Measurements from ENCODE around the gene INSRR.

The INSRR gene

DNA sequence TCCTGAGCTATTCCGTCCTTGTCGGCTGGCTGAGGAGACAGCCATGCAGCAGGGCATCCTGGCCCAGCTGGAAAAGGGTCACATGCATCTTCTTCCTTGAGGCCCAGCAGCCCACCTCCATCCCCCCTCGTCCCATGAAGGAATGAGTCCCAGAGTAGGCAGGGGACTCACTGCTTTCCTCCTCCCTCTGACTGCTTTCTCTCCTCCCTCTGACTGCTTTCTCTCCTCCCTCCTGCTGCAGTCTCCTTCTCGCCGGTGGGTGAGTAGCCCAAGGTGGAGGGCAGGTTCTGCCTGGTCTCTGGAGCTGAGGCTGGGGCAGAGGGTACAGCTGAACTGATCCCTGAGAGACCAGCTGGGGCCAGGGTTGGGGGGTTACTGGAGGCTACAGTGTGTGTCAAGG lies 15.2 kb upstream of the INSRR start:
- DNase-seq: no peak

- no peak for DNase-seq
These were observed 14.7 kb upstream of the INSRR start for GRCh38 chr1:156873659-156874058.

DNA sequence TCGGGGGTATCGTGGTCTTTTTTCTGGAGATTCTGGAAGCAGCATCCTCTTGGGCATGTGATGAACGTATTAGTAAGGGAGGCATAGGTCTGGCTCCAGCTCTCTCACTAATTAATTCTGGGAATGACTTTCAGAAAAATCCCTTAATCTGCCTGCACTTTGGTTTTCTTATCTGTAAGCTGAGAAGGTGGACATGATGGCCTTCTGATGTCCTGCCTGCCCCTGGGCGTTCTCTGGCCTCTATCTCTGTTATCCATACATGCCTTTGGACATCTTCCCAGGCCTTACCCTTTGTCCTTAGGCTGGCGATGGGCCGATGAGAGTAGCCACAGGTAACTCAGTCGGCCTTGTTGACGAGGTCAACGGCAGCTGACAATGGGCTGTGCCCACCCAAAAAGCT lies 10.5 kb upstream of the INSRR start:
- no peak for DNase-seq

DNA sequence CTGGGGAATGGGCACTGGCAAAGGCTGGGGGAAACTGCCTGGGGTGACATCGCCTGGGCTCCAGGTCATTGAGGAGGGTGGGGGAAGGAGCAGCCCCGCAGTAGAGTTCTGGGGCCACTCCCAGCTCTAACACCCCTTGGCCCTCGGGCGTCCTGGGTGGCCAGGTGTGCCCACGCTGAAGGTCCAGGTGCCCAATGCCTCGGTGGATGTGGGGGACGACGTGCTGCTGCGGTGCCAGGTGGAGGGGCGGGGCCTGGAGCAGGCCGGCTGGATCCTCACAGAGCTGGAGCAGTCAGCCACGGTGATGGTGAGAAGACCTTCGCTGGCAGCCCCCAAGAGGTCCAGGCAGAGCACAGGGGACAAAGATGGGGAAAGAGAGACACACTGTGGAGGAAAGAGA lies 9.4 kb upstream of the INSRR start:
- DNase-seq: no peak

GRCh38 chr1:156866249-156866909 lies 7.5 kb upstream of the INSRR start:
- DNase-seq: no peak

DNA sequence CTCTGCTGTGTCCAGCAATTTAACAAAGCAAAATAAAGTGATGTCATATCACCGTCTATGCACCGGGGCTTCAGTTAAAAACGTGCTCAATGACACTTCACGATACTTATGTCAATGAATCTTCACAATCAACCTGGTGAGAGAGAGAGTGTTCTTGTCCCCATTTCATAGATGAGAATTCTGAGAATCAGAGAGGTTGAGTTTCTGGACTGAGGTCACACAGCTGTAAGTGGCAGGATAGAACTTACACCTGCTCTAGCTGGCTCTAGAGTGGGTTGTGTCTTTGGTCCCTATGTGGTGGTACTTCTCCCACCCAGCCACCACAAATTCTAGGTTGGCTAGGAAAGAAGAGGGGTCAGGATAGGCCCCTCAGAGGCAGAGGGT lies 6.9 kb upstream of the INSRR start:
- DNase-seq: no peak

GRCh38 chr1:156865258-156865657 lies 6.3 kb upstream of the INSRR start:
- DNase-seq: no peak

DNA sequence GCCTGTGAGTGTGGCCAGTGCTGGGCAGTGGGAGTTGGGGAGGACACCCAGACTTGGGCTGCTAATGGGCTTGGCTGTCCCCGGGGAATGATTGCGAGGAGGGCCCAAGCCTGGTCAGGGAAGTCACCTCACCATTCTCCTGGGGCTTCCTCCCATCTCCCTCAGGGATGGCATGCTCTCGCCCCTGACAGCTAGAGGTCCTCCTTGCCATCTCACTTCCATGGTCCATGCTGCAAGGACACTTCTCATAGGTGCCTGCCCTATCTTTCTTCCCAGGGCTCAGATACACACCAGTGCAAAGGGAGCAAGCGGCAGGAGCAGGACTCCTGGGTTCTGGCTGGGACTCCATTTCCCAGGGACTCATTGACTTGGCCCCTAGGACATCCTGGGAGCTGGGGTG lies 5.9 kb upstream of the INSRR start:
- no peak for DNase-seq

- DNase-seq: no peak
These were observed 4.7 kb upstream of the INSRR start for GRCh38 chr1:156863631-156864030.

DNA sequence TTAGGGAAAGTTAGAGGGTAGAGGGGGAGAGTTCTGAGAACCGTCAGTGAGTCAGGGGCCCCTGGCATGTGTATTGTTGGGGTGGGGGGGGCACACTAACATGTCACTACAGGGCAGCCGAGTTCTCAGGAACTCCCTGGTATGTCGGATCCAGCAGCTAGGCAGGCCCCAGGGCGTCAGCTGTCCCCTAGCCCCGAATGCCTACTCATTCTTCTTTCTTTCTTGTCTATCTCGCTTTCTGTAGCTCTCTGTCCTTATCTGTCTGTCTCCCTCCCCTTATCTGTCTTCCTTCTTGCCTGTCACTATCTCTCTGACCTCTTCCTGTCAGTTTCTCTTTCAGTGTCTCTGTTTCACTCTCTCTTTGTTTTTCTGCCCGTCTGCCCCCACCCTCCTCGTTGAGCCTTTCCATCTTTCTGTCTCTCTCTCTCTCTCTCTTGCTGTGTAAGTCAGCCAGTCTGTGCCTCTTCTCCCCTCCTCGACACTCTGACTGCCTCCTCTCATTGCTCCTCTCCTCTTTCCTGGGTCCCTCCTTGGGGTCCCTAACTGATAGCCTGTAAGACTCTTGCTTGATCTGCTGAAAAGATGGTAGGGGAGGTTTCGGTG lies 4.2 kb upstream of the INSRR start:
- DNase-seq: no peak

GRCh38 chr1:156862584-156862983 lies 3.7 kb upstream of the INSRR start:
- DNase-seq: no peak

GRCh38 chr1:156860628-156861423 lies 1.9 kb upstream of the INSRR start, which contains the start of gene NTRK1:
TSS of gene NTRK1 (plus strand) at chr1:156860865. CDS start at chr1:156860935, 70 bp downstream.
- peak; percentile 15 for DNase-seq

DNA sequence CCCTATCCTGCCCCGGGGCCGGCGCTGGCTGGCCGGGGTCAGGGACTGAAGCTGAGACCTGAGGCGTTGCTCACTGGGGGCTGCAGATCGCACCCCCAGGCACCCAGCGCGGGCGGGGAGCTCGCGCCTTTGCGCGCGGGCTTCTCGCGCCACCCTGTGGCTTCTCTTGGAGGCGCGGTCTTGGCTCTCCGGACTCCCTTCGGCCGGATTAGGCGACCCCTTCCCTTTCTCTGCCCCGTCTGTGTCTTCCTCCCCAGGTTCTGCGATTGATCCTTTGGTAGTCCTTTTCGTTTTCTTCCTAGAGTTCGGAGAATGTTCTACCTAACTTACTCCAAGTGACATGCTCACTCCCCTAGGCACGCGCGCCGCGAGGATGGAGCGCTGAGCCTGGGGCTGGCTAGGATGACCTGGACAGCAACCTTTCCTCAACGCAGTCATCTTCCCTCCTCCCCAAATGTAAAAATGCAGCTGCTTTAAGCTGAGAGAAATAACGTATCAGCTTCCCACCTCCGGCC lies 1.3 kb upstream of the INSRR start:
- peak; percentile 19 for DNase-seq

- peak; percentile 8 for DNase-seq
These were observed 701 bp upstream of the INSRR start for GRCh38 chr1:156859523-156860112.

DNA sequence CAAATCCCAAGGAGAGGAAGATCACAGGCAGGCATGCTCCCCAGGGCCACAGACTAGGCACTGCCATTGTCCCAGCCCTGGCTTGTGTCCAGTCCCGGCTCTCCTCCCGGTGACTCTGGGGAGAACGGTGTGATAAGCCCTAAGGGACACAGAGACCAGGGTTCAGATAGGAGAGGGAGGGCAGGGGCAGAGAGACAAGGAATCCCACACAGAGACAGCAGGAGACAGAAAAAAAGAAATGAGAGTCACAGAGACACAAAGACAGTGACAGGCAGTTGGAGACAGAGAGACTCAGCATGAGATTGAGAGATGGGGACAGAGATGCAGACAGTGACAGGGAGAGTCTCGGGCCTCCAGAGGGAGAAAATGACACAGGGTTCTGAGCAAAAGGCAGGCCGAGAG lies 361 bp downstream of the INSRR start:
- no peak for DNase-seq

- no peak for DNase-seq
These were observed 1.4 kb downstream of the INSRR start for GRCh38 chr1:156857532-156857931.

DNA sequence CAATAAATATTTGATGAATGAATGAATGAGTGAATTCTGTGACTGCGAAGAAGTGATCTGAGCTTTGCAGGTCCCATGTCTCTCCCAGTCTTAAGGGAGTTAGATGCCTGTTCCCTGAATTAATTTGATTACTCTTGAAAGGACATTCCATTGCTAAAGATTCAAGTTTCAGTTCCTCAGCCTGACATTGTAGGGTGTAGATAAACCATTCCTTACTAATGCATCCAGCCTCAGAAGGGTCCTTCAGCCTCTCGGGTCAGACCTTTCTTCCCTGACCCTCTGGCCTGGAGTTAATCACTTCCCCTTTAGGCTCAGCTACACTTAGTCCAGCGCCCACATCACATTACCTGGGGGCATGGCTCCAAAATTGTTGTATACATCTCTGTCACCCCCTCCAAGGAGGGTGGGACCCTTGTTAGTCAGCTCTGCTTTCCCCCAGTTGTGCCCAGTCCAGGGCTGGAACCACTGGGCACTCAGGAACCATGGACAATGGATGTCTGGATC lies 2.6 kb downstream of the INSRR start:
- no peak for DNase-seq

- no peak for DNase-seq
These were observed 4.3 kb downstream of the INSRR start for GRCh38 chr1:156854634-156855033.

DNA sequence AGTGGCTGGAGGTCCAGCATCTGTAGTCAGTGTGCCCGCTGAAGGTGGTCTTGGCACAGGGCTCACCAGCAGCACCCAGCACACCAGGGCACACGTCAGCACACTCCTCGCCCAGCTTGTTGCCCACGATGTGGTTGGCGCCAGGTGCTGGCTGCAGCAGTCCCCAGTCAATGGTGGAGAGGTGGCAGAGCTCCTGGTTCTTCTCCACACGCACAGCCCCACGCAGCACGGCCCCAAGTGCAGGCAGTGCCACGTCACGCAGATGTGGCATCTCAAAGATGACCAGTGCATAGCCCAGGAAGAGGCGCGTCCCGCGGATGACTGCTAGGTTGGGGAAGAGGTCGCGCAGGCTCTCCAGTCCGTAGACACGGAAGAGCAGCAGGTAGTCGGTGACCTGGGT lies 5.2 kb downstream of the INSRR start:
- DNase-seq: no peak

DNA sequence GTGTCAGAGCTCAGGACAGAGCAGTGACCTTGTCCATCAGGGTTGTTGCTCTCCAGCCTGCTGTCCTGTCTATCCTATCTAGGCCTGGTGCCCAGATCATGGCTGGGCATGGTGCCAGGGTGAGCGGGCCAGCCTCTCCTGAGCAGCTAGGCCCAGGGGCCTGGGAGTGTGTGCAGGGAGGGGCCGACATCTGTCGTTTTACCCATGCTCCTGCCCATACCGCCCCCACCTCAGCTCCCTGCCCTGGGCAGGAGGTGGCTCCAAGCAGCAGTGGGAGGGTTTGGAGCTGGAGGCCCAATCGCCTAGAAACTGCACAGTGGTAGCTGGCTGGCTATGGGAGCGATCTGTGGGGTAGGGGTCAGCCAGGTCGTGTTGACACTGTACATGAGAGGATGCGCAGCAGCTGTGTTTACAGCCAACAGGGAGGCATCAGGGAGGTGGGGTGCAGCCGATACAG lies 6.5 kb downstream of the INSRR start:
- DNase-seq: no peak

DNA sequence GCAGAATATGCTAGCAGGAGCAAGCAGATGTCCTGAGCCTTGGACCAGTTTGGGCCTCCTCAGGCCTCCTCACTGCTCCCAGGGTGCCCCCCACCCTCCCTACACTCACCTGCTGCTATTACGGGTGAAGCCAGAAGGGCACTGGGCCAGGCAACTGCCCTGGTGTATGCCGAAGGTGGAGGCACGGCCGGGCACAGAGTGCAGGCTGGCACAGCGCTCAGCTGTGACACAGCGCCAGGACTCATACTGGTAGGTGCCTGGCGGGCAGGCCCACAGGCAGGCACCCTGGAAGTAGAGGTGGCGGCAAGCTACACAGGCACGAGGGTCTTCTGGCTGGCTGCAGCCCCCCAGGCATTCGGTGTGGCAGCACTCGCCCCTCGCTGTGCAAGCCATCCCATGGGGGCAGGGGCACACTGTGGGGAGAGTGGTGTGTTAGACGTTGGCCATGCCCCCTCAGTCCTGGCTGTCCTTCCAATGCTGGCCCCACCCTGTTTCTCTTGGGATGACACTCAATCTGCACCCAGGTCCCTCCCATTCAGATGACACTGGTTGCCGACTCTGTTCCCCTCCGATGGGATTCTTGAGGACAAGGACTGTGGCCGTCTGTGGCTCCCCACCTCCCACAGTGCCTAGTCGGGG lies 7.0 kb downstream of the INSRR start:
- no peak for DNase-seq

- no peak for DNase-seq
These were observed 9.8 kb downstream of the INSRR start for GRCh38 chr1:156849151-156849496.
